Measurements from ENCODE around the gene TPPP2. TPM values are rescaled to one million over a fixed set of nuclear protein-coding genes. Genes with fewer than 3 reads are reported as not detected.

Gene TPPP2
- total RNA-seq, 2 experiments from 2014 or later, result not detected

DNA sequence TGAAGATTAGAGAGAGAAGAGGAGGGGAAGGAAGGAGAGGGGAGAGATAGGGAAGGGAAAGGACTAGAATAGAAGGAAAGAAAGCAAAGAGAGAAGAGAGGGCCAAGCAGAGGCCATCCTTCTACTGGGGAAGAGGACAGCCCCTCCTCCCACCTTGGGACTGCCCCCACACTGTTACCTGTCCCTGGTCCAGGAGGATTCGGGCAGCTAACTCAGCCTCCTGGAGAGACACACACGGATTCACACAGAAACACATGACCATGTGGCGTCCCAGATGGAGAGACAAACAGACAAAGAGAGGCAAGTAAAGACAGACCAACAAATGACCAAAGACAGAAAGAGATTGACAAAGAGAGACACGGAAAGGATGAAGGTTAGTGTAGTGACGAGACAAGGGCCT, 7.3 kb upstream of the TPPP2 start:
- Histone ChIP-seq H3K27ac (ENCODE audit: low read depth in 1 of 2, low read length in 2 of 2) (no peak overlapping the region), H3K4me3 (ENCODE audit: low read length) (no peak overlapping the region), H3K27me3 (ENCODE audit: control insufficient read depth in 1 of 2, insufficient read depth in 2 of 2, low read length in 2 of 2) (no peaks in the 10 kb centered on the region), H3K36me3 (ENCODE audit: insufficient read depth, low read length) (peaks cover 19% of the 10 kb centered on the region), H3K4me1 (ENCODE audit: insufficient read depth, low read length) (peaks cover 28% of the 10 kb centered on the region), H3K9me3 (ENCODE audit: control insufficient read depth in 1 of 2, insufficient read depth in 1 of 2, low read length in 2 of 2) (no peaks in the 10 kb centered on the region)
- Mint-ChIP-seq H3K4me1 (ENCODE audit: low read depth) (peaks cover 21% of the 10 kb centered on the region), H3K9me3 (no peaks in the 10 kb centered on the region), H3K4me3 (peak overlapping the region; percentile 93), H3K36me3 (ENCODE audit: low read depth) (peaks cover 39% of the 10 kb centered on the region), H3K27ac (no peak overlapping the region), H3K27me3 (no peaks in the 10 kb centered on the region)
- TF ChIP-seq, protein P1, sequence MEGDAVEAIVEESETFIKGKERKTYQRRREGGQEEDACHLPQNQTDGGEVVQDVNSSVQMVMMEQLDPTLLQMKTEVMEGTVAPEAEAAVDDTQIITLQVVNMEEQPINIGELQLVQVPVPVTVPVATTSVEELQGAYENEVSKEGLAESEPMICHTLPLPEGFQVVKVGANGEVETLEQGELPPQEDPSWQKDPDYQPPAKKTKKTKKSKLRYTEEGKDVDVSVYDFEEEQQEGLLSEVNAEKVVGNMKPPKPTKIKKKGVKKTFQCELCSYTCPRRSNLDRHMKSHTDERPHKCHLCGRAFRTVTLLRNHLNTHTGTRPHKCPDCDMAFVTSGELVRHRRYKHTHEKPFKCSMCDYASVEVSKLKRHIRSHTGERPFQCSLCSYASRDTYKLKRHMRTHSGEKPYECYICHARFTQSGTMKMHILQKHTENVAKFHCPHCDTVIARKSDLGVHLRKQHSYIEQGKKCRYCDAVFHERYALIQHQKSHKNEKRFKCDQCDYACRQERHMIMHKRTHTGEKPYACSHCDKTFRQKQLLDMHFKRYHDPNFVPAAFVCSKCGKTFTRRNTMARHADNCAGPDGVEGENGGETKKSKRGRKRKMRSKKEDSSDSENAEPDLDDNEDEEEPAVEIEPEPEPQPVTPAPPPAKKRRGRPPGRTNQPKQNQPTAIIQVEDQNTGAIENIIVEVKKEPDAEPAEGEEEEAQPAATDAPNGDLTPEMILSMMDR (IDR thresholded peaks at IDR 0.05), result no peak
- DNase-seq (no peak), ATAC-seq (ENCODE audit: poor library complexity) (no peak)
- ChIA-PET CTCF (interaction anchor here (1.4 to 2.5 kb wide), 2 partner anchors 8 to 70 kb away, joined by 3 to 14 read pairs; no protein-coding TSS in a partner anchor), POLR2A (interaction anchor here (2.4 kb wide), 1 partner anchor 7 kb away, joined by 19 read pairs; no protein-coding TSS in a partner anchor)
- intact Hi-C loops (cut with DNase I, micrococcal nuclease), result no loop called here

DNA sequence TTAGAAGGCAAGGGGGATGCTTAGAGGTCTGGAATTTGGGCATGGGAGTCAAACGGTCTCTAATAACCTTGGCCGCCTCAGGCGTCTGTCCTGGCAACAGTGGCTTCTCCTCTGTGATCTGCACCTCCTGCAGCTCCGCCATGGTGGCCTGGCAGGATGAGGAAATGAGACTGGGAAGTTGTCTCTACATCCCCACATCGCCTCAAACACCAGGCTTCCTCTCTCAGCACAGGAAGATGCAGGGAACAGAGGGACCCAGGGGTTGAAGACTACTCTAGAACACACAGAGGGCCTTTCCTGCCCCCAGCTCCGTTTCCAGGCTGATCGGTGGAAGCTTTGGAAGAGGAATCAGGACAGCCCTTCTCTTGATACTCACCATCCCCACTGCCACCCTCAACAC, 6.8 kb upstream of the TPPP2 start:
- intact Hi-C loops (cut with DNase I, micrococcal nuclease), result no loop called here
- Histone ChIP-seq H3K36me3 (ENCODE audit: insufficient read depth, low read length) (peaks cover 19% of the 10 kb centered on the region), H3K27ac (ENCODE audit: low read depth in 1 of 2, low read length in 2 of 2) (no peak overlapping the region), H3K9me3 (ENCODE audit: control insufficient read depth in 1 of 2, insufficient read depth in 1 of 2, low read length in 2 of 2) (no peaks in the 10 kb centered on the region), H3K4me1 (ENCODE audit: insufficient read depth, low read length) (peaks cover 28% of the 10 kb centered on the region), H3K4me3 (ENCODE audit: low read length) (no peak overlapping the region), H3K27me3 (ENCODE audit: control insufficient read depth in 1 of 2, insufficient read depth in 2 of 2, low read length in 2 of 2) (no peaks in the 10 kb centered on the region)
- Mint-ChIP-seq H3K27ac (no peak overlapping the region), H3K36me3 (ENCODE audit: low read depth) (peaks cover 34% of the 10 kb centered on the region), H3K4me1 (ENCODE audit: low read depth) (peaks cover 21% of the 10 kb centered on the region), H3K9me3 (no peaks in the 10 kb centered on the region), H3K27me3 (no peaks in the 10 kb centered on the region), H3K4me3 (peak overlapping the region; percentile 93)
- ChIA-PET POLR2A (interaction anchor here (2.4 kb wide), 1 partner anchor 8 kb away, joined by 19 read pairs; no protein-coding TSS in a partner anchor), CTCF (interaction anchor here (1.4 to 2.5 kb wide), 3 partner anchors 8 to 81 kb away, joined by 3 to 14 read pairs (median 8); no protein-coding TSS in a partner anchor)
- no peak for ATAC-seq (ENCODE audit: poor library complexity)
- TF ChIP-seq, protein P1 (IDR thresholded peaks at IDR 0.05), result no peak
- DNase-seq, result no peak

DNA sequence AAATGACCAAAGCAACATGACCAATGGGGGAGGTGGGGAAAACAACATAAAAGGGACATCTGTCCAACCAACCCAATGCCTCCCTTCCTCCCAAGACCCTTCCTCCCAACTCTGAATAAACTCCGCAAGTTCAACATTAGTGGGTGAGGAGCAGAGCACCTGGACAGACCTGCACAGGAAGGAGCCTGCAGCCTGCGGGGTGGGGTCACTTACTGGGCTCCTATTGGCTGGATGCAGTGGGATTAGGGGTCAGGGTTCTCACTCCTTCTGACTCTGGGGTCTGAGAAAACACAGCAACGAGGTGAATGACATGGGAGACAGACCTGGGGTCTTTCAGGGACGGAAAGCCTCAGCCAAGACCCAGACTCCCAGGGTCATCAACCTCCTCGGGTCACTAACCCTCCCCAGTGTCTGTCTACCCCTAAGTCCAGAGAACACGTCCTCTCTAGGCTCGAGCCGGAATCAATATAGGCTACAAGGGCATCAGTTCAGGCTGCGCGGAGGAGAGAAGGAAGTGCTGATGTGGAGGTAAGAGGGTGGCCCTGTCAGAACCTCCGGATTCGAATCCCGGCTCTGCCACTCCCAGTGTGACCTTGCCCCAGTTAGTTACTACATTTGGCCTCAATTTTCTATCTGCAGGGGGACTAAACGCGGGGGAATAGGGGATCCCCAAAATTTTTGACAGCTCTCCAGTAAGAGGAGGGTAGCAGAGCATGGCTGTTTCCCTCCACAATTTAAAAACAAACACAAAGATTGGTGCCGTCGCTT, 6.0 kb upstream of the TPPP2 start:
- Histone ChIP-seq H3K4me3 (ENCODE audit: low read length) (peak overlapping the region; percentile 94), H3K27ac (ENCODE audit: low read depth in 1 of 2, low read length in 2 of 2) (no peak overlapping the region), H3K36me3 (ENCODE audit: insufficient read depth, low read length) (peaks cover 15% of the 10 kb centered on the region), H3K9me3 (ENCODE audit: control insufficient read depth in 1 of 2, insufficient read depth in 1 of 2, low read length in 2 of 2) (no peaks in the 10 kb centered on the region), H3K4me1 (ENCODE audit: insufficient read depth, low read length) (peaks cover 28% of the 10 kb centered on the region), H3K27me3 (ENCODE audit: control insufficient read depth in 1 of 2, insufficient read depth in 2 of 2, low read length in 2 of 2) (no peaks in the 10 kb centered on the region)
- Mint-ChIP-seq H3K4me3 (peak overlapping the region; percentile 93), H3K4me1 (ENCODE audit: low read depth) (peaks cover 21% of the 10 kb centered on the region), H3K36me3 (ENCODE audit: low read depth) (peaks cover 26% of the 10 kb centered on the region), H3K9me3 (no peaks in the 10 kb centered on the region), H3K27ac (peak overlapping the region; percentile 74), H3K27me3 (no peaks in the 10 kb centered on the region)
- TF ChIP-seq, protein P1 (IDR thresholded peaks at IDR 0.05), result no peak
- ATAC-seq (ENCODE audit: poor library complexity) (no peak), DNase-seq (peak in 7 of 14 experiments; percentile 13 to 45 (median 40))
- intact Hi-C loops (cut with DNase I, micrococcal nuclease), result no loop called here
- ChIA-PET POLR2A (interaction anchor here (1.1 to 2.4 kb wide), 2 partner anchors 9 to 340 kb away, joined by 3 to 19 read pairs; partner anchors contain the start of gene RNASE4), CTCF (interaction anchor here (1.1 to 2.5 kb wide), 4 partner anchors 9 to 80 kb away, joined by 3 to 14 read pairs (median 6); no protein-coding TSS in a partner anchor)

Data from CD4-positive, alpha-beta T cell (primary cell).